Left cardiac atrium (tissue), 4 donors: ENCODE measurements around the gene ABCA5. TPM values are rescaled to one million over a fixed set of nuclear protein-coding genes. Genes with fewer than 3 reads are reported as not detected.
"Not testable (repeated sequence)": the region's sequence is repeated elsewhere in the genome, so short reads cannot be mapped to it uniquely, and the experiment has no call there.

ENCODE experiments used
- ATAC-seq, 2 donors: fragments of 200-7000 bp; cut with Tn5 transposase; one replicate each; pipeline ENCODE4 v1.9.1; 2020; ENCODE audit warnings: mild to moderate bottlenecking in 2 of 2, moderate library complexity in 2 of 2
- DNase-seq: peaks from one replicate; pipeline ENCODE4 v3.0.0-alpha.2; 2020
- intact Hi-C, 2 donors: fragments of 100-400 bp; cut with DNase I; formaldehyde crosslinking; loops; one replicate each; pipeline versions ENCODE4 v1.14.1 to v1.15.1; 2022 to 2023
- total RNA-seq, 2 donors: library from RNA; stranded (reverse); fragmentation: NEBNext Ultra II Directional; extraction: Animal tissue kit (Norgen Biotek cat#: 25700); gene quantifications; one replicate each; pipeline ENCODE4 v1.2.1, GENCODE V29; 2021
- donor health status: DM: no; HTN: yes; CAD: no.
- donor health status: DM: no; HTN: yes; CAD: no; lungs with severe emphysema.
- donor health status: DM: yes; HTN: yes; CAD: no.
- donor health status: Dilated cardiomyopathy.

ABCA5 gene
- total RNA-seq, 2 donors from 2014 or later: 17.8 to 20.7 TPM

- ATAC-seq: no peak
- intact Hi-C loops: no loop called here
- no peak for DNase-seq
Observed at GRCh38 chr17:69336580-69336979, 9.6 kb upstream of the ABCA5 start.

GRCh38 chr17:69335058-69335457 is 8.1 kb upstream of the ABCA5 start:
- intact Hi-C loops: no loop called here
- ATAC-seq (no peak), DNase-seq (no peak)

- DNase-seq: no peak
- intact Hi-C loops: no loop called here
- no peak for ATAC-seq
Observed at GRCh38 chr17:69333561-69333960, 6.6 kb upstream of the ABCA5 start.

GRCh38 chr17:69331756-69332155 is 4.8 kb upstream of the ABCA5 start:
- intact Hi-C loops: no loop called here
- no peak for ATAC-seq
- DNase-seq: no peak

GRCh38 chr17:69326377-69327059 is 415 bp downstream of the ABCA5 start:
- peak; percentile 24 for DNase-seq
- intact Hi-C loops: loop anchor here in 1 of 2 donors (5.0 kb wide), 1 partner anchor 196 kb away; no protein-coding TSS in a partner anchor
- ATAC-seq: peak; percentile 7 to 28

GRCh38 chr17:69325518-69326376 is 1.2 kb downstream of the ABCA5 start:
- intact Hi-C loops: loop anchor here in 1 of 2 donors (5.0 kb wide), 1 partner anchor 197 kb away; no protein-coding TSS in a partner anchor
- DNase-seq (no peak), ATAC-seq (no peak)

GRCh38 chr17:69323806-69324205 is 3.1 kb downstream of the ABCA5 start:
- intact Hi-C loops: no loop called here
- no peak for ATAC-seq
- DNase-seq: no peak

- ATAC-seq: no peak
- intact Hi-C loops: no loop called here
- DNase-seq: no peak
Observed at GRCh38 chr17:69320908-69321238, 6.1 kb downstream of the ABCA5 start.

- DNase-seq (no peak), ATAC-seq (no peak)
- intact Hi-C loops: no loop called here
Observed at GRCh38 chr17:69320210-69320907, 6.6 kb downstream of the ABCA5 start.

- no peak for DNase-seq
- ATAC-seq: no peak
- intact Hi-C loops: no loop called here
Observed at GRCh38 chr17:69317625-69318024, 9.3 kb downstream of the ABCA5 start.

- intact Hi-C loops: no loop called here
- DNase-seq (no peak), ATAC-seq (no peak)
Observed at GRCh38 chr17:69314246-69315065, 12.5 kb downstream of the ABCA5 start.

GRCh38 chr17:69305177-69305576 is 21.8 kb downstream of the ABCA5 start:
- intact Hi-C loops: no loop called here
- ATAC-seq: no peak
- no peak for DNase-seq

GRCh38 chr17:69302682-69303081 is 24.3 kb downstream of the ABCA5 start:
- intact Hi-C loops: no loop called here
- ATAC-seq (no peak), DNase-seq (no peak)

- intact Hi-C loops: no loop called here
- DNase-seq (no peak), ATAC-seq (peak in 1 of 2 donors; percentile 41)
Observed at GRCh38 chr17:69300222-69300621, 26.7 kb downstream of the ABCA5 start.

GRCh38 chr17:69298120-69298722 is 28.7 kb downstream of the ABCA5 start:
- intact Hi-C loops, DNase-seq, ATAC-seq: not testable (repeated sequence)

- DNase-seq (no peak), ATAC-seq (no peak)
- intact Hi-C loops: no loop called here
Observed at GRCh38 chr17:69287168-69287567, 39.8 kb downstream of the ABCA5 start.

- intact Hi-C loops: no loop called here
- DNase-seq (no peak), ATAC-seq (no peak)
Observed at GRCh38 chr17:69286257-69286656, 40.7 kb downstream of the ABCA5 start.

GRCh38 chr17:69284646-69285045 is 42.3 kb downstream of the ABCA5 start:
- ATAC-seq (no peak), DNase-seq (no peak)
- intact Hi-C loops: no loop called here

- intact Hi-C loops: no loop called here
- no peak for ATAC-seq
- DNase-seq: no peak
Observed at GRCh38 chr17:69282002-69282401, 44.9 kb downstream of the ABCA5 start.
